ENCODE measurements around the gene IKBKG.

DNA sequence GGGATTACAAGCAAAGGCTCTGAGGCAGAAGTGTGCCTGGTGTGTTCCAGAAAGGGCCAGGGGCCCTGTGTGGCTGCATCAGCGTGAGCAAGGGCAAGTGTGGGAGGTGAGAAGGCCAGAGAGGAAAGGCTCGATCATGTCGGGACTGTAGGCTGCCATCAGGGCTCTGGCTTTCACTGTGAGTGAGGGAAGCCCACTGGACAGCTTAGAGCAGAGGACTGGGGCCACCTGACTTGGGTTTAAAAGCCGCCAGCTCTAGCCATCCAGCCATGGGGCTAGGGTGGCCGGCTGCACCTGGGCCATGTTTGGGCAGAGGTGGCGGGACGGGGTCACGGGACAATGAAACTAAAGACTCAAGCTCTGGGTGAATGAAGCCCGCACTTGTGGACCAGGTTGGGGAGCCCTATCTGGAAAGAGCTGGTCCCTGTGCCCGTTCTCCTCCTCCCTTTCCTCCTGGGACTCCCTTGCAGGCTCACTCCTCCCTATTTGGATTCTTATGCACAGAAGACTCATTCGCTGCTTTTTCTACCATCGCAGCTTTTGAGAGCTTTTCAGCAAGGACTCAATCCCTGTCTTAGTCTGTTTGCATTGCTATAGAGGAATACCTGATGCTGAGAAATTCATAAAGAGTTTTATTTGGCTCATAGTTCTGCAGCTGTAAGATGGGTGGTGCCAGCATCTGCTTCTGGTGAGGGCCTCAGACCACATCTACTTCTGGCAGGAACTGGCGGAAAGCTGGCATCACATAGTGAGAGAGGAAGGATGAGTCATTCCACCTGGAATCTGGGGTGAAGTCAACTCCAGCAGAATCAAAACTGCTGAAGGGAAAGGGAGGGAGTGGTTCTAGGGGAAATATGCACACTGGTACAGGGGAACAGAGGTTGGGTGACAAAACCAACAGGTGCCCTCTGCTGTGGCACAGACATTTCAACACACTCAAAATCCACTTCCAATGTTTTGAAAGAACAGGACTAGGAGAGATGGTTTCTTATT is 56.3 kb downstream of the IKBKG start:
- no peak for TF ChIP-seq SP1 (IDR thresholded peaks at IDR 0.05)
- no peak for TF ChIP-seq LEF1 (IDR thresholded peaks at IDR 0.05; ENCODE audit: borderline replicate concordance)
- no peak for TF ChIP-seq ZNF384 (IDR thresholded peaks at IDR 0.05)
- TF ChIP-seq FOXM1 (IDR thresholded peaks at IDR 0.05; ENCODE audit: borderline replicate concordance): no peak
- TF ChIP-seq, protein P1, sequence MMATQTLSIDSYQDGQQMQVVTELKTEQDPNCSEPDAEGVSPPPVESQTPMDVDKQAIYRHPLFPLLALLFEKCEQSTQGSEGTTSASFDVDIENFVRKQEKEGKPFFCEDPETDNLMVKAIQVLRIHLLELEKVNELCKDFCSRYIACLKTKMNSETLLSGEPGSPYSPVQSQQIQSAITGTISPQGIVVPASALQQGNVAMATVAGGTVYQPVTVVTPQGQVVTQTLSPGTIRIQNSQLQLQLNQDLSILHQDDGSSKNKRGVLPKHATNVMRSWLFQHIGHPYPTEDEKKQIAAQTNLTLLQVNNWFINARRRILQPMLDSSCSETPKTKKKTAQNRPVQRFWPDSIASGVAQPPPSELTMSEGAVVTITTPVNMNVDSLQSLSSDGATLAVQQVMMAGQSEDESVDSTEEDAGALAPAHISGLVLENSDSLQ (IDR thresholded peaks at IDR 0.05): no peak
- TF ChIP-seq L3MBTL2 (conservative IDR thresholded peaks at IDR 0.05): no peak
- TF ChIP-seq ELF4 (IDR thresholded peaks at IDR 0.05): no peak
- no peak for TF ChIP-seq SUZ12 (IDR thresholded peaks at IDR 0.05)
- TF ChIP-seq FOXA1 (IDR thresholded peaks at IDR 0.05): no peak
- no peak for TF ChIP-seq BHLHE40 (IDR thresholded peaks at IDR 0.05; ENCODE audit: borderline replicate concordance)
- TF ChIP-seq CTBP1 (IDR thresholded peaks at IDR 0.05; ENCODE audit: borderline replicate concordance): no peak
